ENCODE data around the gene WAS. TPM values are rescaled to one million over a fixed set of nuclear protein-coding genes. Genes with fewer than 3 reads are reported as not detected.
"Not testable (repeated sequence)": the region's sequence is repeated elsewhere in the genome, so short reads cannot be mapped to it uniquely, and the experiment has no call there.

Gene WAS
- total and polyA plus RNA-seq, 4 donors = 1.0 to 5.6 (median 4.1) TPM

DNA sequence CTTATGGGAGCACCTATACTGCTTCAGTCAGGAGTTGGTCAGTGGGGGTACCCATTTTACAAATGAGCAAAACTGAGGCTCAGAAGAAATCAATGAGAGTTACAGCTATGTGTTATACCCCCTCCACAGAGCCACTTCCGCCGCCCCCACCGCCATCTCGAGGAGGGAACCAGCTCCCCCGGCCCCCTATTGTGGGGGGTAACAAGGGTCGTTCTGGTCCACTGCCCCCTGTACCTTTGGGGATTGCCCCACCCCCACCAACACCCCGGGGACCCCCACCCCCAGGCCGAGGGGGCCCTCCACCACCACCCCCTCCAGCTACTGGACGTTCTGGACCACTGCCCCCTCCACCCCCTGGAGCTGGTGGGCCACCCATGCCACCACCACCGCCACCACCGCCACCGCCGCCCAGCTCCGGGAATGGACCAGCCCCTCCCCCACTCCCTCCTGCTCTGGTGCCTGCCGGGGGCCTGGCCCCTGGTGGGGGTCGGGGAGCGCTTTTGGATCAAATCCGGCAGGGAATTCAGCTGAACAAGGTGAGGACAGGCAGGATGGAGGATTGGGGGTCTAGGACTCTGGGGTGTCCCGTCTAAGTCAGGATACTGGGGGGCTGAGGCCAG is 5.0 kb downstream of the WAS start (continued):
- TF ChIP-seq EGR1 (IDR thresholded peaks at IDR 0.05; ENCODE audit: low read depth in 2 of 2) = no peak
- no peak for TF ChIP-seq JUND (IDR thresholded peaks at IDR 0.05)

DNA sequence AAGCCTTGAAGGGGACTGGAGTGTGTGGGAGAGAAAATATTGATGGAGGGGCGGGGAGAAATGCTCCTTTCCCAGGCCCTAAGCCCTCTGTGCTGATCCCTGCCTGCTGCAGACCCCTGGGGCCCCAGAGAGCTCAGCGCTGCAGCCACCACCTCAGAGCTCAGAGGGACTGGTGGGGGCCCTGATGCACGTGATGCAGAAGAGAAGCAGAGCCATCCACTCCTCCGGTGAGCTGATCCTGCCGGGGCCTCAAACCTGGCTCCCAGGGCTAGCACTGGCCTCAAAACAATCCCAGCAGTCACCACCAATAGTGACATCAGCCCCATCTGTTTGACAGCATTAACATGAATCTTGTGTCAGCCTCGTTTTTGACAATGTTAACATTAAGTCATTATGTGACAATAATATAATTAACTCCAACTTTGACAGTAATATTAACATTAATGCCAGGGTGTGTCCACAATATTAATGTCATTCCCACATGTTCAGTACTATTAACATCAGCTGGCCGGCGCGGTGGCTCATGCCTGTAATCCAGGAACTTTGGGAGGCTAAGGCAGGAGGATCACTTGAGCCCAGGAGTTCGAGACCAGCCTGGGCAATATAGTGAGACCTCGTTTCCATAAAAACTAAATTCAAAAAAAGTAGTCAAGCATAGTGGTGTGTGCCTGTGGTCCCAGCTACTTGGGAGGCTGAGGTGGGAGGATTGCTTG is 5.8 kb downstream of the WAS start:
- H3K9me3 ChIP-seq (ENCODE audit: control insufficient read depth in 4 of 4, low read length in 3 of 4) = no peaks in the 10 kb centered on the region
- DNase-seq (ENCODE audit: low spot score) = no peak
- H3K27me3 ChIP-seq (ENCODE audit: control insufficient read depth in 4 of 4, insufficient read depth in 4 of 4, low read length in 3 of 4) = no peaks in the 10 kb centered on the region
- WGBS = 75% methylated on average over 11 of the region's 11 CpGs
- H3K36me3 ChIP-seq (ENCODE audit: control insufficient read depth in 4 of 4, insufficient read depth in 3 of 4, low read depth in 1 of 4, low read length in 3 of 4) = no peaks in the 10 kb centered on the region
- no peak overlapping the region for H3K4me3 ChIP-seq (ENCODE audit: low read depth in 1 of 3, low read length in 3 of 3)
- no peaks in the 10 kb centered on the region for H3K4me1 ChIP-seq (ENCODE audit: control insufficient read depth in 4 of 4, insufficient read depth in 4 of 4, low read length in 3 of 4)
- no peak overlapping the region for H3K27ac ChIP-seq (ENCODE audit: low read depth in 1 of 2, low read length in 2 of 2)
- no peak for TF ChIP-seq EGR1 (IDR thresholded peaks at IDR 0.05; ENCODE audit: low read depth in 2 of 2)
- no peak for TF ChIP-seq RAD21 (IDR thresholded peaks at IDR 0.05)
- TF ChIP-seq, protein P1, sequence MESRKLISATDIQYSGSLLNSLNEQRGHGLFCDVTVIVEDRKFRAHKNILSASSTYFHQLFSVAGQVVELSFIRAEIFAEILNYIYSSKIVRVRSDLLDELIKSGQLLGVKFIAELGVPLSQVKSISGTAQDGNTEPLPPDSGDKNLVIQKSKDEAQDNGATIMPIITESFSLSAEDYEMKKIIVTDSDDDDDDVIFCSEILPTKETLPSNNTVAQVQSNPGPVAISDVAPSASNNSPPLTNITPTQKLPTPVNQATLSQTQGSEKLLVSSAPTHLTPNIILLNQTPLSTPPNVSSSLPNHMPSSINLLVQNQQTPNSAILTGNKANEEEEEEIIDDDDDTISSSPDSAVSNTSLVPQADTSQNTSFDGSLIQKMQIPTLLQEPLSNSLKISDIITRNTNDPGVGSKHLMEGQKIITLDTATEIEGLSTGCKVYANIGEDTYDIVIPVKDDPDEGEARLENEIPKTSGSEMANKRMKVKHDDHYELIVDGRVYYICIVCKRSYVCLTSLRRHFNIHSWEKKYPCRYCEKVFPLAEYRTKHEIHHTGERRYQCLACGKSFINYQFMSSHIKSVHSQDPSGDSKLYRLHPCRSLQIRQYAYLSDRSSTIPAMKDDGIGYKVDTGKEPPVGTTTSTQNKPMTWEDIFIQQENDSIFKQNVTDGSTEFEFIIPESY (IDR thresholded peaks at IDR 0.05) = no peak
- no peak for TF ChIP-seq JUND (IDR thresholded peaks at IDR 0.05)
- TF ChIP-seq, protein P2, sequence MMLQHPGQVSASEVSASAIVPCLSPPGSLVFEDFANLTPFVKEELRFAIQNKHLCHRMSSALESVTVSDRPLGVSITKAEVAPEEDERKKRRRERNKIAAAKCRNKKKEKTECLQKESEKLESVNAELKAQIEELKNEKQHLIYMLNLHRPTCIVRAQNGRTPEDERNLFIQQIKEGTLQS (IDR thresholded peaks at IDR 0.05) = no peak
- TF ChIP-seq GABPA (IDR thresholded peaks at IDR 0.05 in 1 of 2, conservative IDR thresholded peaks at IDR 0.05 in 1 of 2) = no peak
- no peak for TF ChIP-seq RXRA (IDR thresholded peaks at IDR 0.05)
- no peak for TF ChIP-seq FOXA2 (IDR thresholded peaks at IDR 0.05)
- no peak for TF ChIP-seq TAF1 (conservative IDR thresholded peaks at IDR 0.05)
- TF ChIP-seq FOXA1 (IDR thresholded peaks at IDR 0.05) = no peak
- no peak for TF ChIP-seq YY1 (IDR thresholded peaks at IDR 0.05)
- no peak for TF ChIP-seq NR2F2 (IDR thresholded peaks at IDR 0.05)
- TF ChIP-seq, protein P3, sequence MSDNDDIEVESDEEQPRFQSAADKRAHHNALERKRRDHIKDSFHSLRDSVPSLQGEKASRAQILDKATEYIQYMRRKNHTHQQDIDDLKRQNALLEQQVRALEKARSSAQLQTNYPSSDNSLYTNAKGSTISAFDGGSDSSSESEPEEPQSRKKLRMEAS (IDR thresholded peaks at IDR 0.05) = no peak
- TF ChIP-seq, protein P4, sequence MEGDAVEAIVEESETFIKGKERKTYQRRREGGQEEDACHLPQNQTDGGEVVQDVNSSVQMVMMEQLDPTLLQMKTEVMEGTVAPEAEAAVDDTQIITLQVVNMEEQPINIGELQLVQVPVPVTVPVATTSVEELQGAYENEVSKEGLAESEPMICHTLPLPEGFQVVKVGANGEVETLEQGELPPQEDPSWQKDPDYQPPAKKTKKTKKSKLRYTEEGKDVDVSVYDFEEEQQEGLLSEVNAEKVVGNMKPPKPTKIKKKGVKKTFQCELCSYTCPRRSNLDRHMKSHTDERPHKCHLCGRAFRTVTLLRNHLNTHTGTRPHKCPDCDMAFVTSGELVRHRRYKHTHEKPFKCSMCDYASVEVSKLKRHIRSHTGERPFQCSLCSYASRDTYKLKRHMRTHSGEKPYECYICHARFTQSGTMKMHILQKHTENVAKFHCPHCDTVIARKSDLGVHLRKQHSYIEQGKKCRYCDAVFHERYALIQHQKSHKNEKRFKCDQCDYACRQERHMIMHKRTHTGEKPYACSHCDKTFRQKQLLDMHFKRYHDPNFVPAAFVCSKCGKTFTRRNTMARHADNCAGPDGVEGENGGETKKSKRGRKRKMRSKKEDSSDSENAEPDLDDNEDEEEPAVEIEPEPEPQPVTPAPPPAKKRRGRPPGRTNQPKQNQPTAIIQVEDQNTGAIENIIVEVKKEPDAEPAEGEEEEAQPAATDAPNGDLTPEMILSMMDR (IDR thresholded peaks at IDR 0.05; ENCODE audit: low read depth, low read length, missing input control) = no peak
- TF ChIP-seq, protein P5, sequence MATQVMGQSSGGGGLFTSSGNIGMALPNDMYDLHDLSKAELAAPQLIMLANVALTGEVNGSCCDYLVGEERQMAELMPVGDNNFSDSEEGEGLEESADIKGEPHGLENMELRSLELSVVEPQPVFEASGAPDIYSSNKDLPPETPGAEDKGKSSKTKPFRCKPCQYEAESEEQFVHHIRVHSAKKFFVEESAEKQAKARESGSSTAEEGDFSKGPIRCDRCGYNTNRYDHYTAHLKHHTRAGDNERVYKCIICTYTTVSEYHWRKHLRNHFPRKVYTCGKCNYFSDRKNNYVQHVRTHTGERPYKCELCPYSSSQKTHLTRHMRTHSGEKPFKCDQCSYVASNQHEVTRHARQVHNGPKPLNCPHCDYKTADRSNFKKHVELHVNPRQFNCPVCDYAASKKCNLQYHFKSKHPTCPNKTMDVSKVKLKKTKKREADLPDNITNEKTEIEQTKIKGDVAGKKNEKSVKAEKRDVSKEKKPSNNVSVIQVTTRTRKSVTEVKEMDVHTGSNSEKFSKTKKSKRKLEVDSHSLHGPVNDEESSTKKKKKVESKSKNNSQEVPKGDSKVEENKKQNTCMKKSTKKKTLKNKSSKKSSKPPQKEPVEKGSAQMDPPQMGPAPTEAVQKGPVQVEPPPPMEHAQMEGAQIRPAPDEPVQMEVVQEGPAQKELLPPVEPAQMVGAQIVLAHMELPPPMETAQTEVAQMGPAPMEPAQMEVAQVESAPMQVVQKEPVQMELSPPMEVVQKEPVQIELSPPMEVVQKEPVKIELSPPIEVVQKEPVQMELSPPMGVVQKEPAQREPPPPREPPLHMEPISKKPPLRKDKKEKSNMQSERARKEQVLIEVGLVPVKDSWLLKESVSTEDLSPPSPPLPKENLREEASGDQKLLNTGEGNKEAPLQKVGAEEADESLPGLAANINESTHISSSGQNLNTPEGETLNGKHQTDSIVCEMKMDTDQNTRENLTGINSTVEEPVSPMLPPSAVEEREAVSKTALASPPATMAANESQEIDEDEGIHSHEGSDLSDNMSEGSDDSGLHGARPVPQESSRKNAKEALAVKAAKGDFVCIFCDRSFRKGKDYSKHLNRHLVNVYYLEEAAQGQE (IDR thresholded peaks at IDR 0.05) = no peak
- TF ChIP-seq HNF4G (IDR thresholded peaks at IDR 0.05) = no peak
- H3K9ac ChIP-seq (ENCODE audit: low read depth in 1 of 2, low read length in 2 of 2) = no peak overlapping the region

DNA sequence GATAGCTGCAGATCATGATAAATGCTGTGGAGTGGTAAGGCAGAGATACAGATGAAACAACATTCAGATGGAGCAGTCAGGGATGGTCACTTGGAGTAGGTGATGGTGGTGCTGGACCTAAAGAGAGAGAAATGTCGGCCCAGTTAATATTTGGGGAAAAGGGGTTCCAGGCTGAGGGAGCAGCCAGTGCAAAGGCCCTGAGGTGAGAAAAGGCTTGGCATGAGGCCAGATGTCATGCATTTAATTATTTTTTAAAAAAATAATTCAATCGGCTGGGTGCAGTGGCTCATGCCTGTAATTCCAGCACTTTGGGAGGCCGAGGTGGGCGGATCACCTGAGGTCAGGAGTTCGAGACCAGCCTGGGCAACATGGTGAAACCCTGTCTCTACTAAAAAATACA is 8.1 kb downstream of the WAS start:
- not testable (repeated sequence) for H3K4me3 ChIP-seq (ENCODE audit: low read depth in 1 of 3, low read length in 3 of 3); H3K9me3 ChIP-seq (ENCODE audit: control insufficient read depth in 4 of 4, low read length in 3 of 4); H3K36me3 ChIP-seq (ENCODE audit: control insufficient read depth in 4 of 4, insufficient read depth in 3 of 4, low read depth in 1 of 4, low read length in 3 of 4); DNase-seq (ENCODE audit: low spot score); H3K9ac ChIP-seq (ENCODE audit: low read depth in 1 of 2, low read length in 2 of 2); H3K4me1 ChIP-seq (ENCODE audit: control insufficient read depth in 4 of 4, insufficient read depth in 4 of 4, low read length in 3 of 4); H3K27ac ChIP-seq (ENCODE audit: low read depth in 1 of 2, low read length in 2 of 2); H3K27me3 ChIP-seq (ENCODE audit: control insufficient read depth in 4 of 4, insufficient read depth in 4 of 4, low read length in 3 of 4)
- 90% methylated on average over 5 of the region's 5 CpGs for WGBS

Measured in liver (tissue), 9 donors.